ENCODE data around the gene CDH23.

CDH23 gene

DNA sequence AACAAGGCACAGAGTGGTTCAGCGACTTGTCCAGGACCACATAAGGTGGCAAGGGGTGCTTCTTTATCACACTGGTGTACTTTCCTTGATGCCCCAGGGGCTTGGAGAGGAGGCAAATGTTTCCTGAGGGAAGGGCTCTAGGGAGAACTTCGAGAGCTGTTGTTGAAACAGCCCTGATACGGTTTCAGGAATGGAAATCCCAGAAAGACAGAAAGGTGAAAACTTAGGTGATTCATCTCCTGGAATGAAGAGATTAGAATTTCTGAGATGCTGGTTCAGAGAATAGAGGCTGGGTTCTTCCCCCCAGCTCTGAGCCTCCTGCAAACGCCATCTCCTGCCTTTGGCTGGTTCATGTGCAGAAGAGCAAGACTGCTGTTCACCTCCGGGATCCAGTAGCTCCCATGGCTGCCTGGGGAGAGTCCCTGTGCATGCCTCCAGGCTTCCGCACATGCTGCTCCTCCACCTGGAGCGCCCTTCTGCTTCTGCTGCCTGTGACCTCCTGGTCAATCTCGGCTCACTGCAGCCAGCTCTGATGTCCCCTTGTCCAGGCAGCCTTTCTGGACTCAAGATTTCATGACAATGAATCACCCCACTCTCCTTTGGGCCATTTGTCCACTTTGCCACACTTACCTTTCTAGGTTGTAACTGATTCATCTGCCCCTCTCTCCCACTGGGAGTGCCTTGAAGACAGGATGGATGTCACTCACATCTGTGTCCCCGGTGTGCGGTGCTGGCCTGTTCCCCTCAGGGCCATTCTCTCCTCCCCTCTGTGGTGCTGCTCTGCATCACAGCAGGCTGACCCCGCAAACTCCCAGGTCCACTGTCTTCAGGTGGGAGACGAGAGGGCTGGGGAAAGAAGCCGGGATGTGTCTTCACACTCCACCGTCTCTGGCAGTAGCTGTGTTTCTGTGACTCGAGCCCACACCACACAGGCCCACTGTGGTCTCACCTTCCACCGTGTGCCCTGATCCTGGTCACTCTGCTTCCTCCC is 3.6 kb upstream of the CDH23 start:
- DNase-seq = no peak

DNA sequence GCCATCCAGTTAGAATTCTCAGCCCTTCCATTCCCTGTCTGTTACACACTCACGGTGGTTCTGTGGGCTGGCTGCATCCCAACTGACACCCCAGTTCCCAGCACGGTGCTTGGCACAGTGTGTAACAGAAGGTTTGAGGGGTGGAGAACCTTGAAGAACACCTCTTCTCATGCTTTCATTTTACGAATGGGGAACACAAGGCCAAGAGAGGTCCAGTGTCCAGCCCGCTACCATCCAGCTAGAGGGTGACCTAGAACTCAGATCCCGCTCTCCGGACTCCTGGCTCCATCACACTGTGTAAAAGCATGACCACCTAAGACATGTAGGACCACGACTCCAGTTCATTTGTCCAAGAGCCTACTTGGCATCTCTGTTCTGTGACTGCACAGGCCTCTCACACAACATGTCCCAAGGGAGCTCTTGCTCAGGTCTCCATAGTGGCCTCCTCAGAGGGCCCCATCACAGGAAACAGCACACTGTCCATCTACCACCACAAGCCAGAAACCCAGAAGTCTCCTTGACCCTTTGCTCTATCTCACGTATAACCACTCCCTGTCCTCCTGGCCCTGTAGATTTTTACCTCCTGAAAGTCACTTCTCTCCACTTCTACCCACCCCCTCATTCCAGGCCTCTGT is 2.8 kb upstream of the CDH23 start:
- DNase-seq = no peak

DNA sequence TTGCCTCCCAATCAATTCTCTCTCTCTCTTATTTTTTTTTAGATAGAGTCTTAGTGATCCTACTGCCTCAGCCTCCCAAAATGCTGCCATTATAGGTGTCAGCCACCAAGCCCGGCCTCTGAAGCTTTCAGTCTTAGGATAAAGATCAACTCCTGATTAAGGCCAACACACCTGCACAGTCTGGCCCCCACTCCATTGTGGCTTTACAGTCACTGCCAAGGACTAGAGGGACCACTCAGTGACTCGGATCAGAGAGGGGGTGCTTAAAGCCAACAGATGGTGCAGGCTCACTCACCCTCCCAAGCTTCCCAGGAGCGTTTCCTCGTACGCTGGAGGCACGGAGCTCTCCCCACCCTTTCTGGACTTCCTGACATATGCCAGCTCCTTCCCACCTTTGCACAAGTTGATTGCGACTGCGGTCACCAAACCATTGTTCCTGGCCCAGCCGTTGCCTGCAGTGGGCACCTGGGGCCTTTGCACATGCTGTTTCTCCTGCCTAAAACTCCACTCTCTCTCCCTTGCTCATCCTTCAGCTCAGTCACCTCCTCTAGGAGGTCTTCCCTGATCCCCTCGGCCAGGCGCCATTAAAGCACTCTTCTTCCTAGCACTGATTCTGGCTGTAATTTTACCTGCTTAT is 1.7 kb upstream of the CDH23 start:
- DNase-seq = no peak

GRCh38 chr10:71395621-71396020 is 1.1 kb upstream of the CDH23 start:
- no peak for DNase-seq

- DNase-seq = no peak
Observed at GRCh38 chr10:71396084-71396710, 523 bp upstream of the CDH23 start.

DNA sequence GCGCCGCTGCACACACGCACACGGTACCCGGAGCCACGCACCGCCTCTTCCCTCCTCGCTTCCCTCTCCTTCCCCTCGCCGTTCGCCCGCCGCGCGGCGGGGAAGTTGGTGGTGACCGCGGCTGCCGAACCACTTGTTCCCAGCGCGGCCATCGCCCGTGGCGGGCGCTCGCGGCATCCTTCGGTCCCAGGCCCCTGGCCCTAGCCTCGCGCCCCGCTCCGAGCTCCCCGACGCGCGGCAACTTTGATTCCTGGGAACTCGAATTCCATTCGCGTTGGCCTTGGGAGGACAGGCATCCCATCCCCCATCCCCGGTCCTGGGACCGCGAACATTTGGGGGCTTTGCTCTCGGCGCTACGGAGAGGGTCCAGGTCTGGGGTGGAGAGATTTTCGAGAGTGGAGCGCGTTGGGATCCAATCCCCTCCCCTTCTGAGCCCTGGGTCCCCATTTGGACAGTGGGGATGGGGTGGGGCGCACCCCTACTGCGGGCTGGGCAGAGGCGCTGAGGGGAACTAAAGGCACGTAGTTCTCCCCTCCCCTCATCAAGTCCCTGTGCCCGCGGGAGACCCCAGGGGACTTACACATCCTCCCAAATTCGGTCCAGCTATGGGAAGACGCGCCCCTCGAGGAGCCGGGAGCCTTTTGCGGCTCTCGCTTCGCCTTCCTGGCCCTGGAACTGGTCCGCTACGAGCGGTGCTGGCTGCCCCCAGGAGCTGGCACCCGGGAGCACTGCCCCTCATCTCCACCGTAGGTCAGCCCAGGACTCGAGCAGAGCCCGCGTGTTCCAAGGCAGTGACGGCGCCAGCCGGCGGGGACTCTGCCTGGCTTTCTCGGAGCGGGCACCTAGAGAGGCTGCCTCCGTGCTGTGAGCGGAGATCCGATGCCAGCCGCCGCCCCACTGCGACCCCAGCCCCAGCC is 834 bp downstream of the CDH23 start:
- no peak for DNase-seq

GRCh38 chr10:71398976-71399375 is 2.3 kb downstream of the CDH23 start:
- DNase-seq = no peak

GRCh38 chr10:71399946-71400345 is 3.2 kb downstream of the CDH23 start:
- DNase-seq = no peak

- no peak for DNase-seq
Observed at GRCh38 chr10:71401056-71401455, 4.3 kb downstream of the CDH23 start.

- no peak for DNase-seq
Observed at GRCh38 chr10:71402005-71402404, 5.3 kb downstream of the CDH23 start.

GRCh38 chr10:71404503-71405295 is 8.0 kb downstream of the CDH23 start:
- DNase-seq = no peak

DNA sequence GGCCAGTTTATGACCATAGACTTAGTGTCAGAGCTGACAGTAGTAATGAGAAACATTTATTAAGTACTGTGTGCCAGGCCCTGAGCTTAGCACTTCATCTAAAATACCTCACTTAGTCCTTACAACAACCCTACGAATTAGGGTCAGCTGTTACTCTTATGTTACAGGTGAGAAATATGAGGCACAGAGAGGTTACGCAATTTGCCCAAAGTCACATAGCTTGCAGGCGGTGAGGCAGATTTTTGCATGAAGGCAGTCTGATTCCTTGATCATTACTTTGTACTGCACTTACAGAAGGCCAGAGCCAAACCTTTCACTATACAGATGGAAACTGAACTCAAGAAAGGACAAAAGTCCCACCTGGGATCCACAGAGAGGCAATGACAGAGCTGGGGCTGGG is 10.2 kb downstream of the CDH23 start:
- DNase-seq = no peak

DNA sequence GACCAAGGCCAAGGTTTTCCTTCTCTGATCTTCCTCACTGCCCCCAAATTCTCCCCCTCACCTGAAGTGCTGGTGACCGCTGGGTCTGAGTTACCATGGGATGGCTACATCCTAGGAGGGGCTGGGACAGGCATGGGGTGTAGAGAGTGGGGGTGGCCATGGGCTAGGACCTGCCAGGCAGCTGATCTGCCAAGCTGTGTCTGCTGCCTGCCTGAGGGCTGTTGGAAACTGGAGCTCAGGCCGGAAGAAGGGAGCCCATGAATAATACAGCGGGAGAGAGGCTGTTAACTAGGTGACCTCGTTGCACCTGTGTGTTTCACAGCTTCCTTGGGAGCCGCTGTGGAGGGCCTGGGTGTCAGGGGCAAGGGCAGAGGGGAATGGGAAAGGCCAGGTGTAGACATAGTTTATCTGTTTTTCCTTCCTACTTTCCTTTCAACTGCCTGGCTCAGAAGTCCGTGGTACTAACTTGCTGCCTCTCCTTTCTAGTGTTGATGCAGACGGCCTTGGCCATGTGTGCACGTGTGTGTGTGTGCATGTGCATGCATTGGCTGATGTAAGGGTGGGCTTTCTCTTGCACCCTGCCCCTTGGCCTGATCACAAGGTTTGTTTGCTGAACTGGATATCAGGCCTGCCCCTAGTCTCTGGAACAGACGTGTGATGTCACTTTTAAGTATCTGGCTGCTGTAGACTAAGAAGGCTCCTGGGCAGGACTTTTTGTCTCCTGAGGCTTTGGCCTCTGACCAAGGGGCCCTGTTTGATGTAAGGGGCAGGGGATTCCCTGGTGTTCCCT is 11.9 kb downstream of the CDH23 start:
- DNase-seq = no peak

- DNase-seq = no peak
Observed at GRCh38 chr10:71409516-71410104, 12.9 kb downstream of the CDH23 start.

GRCh38 chr10:71413581-71413980 is 16.9 kb downstream of the CDH23 start:
- DNase-seq = no peak

DNA sequence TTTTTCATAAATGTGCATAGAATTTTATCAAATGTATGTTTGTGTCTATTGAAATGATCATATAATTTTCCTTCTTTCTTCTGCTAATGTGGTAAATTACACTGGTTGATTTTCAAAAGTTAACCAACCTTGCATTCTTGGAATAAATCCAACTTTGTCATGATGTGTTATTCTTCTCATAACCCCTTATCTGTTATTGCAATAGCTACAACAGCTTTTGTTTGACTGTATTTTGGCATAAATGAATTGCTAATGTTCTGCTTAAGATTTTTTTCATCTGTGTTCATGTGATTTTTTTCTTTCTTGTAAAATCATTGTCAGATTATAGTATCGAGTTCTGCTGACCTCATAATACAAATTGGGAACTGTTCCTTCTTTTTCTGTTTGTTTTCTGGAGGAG is 17.6 kb downstream of the CDH23 start:
- DNase-seq = no peak

GRCh38 chr10:71419002-71419540 is 22.4 kb downstream of the CDH23 start:
- DNase-seq = no peak

- DNase-seq = no peak
Observed at GRCh38 chr10:71419750-71420149, 23.0 kb downstream of the CDH23 start.

GRCh38 chr10:71421075-71421434 is 24.3 kb downstream of the CDH23 start:
- no peak for DNase-seq

- no peak for DNase-seq
Observed at GRCh38 chr10:71423250-71423649, 26.5 kb downstream of the CDH23 start.

All from stimulated activated CD4-positive, alpha-beta T cell treated with anti-CD3 and anti-CD28 coated beads, Interleukin-12 subunit alpha, Interleukin-12 subunit beta, amount 100 ng/mL, for 4 hours (primary cell).